Mammary epithelial cell (primary cell): ENCODE data around the gene PAIP2B.

Experiments
- CTCF ChIP-seq, 2 donors: IDR thresholded peaks in 1 of 2; conservative IDR thresholded peaks in 1 of 2; 2 replicates each; pipeline ENCODE4 v1.5.1; 2011 to 2012; ENCODE audit warnings: inconsistent platforms in 2 of 2, low read length in 2 of 2, mild to moderate bottlenecking in 2 of 2, control low read depth in 1 of 2, low read depth in 1 of 2; ENCODE audit not compliant: insufficient read depth in 1 of 2; ENCODE audit errors: extremely low read depth in 1 of 2
- EZH2 ChIP-seq: IDR thresholded peaks from 2 replicates; pipeline ENCODE4 v1.6.1; 2012; ENCODE audit warnings: low read length, inconsistent platforms, borderline replicate concordance

DNA sequence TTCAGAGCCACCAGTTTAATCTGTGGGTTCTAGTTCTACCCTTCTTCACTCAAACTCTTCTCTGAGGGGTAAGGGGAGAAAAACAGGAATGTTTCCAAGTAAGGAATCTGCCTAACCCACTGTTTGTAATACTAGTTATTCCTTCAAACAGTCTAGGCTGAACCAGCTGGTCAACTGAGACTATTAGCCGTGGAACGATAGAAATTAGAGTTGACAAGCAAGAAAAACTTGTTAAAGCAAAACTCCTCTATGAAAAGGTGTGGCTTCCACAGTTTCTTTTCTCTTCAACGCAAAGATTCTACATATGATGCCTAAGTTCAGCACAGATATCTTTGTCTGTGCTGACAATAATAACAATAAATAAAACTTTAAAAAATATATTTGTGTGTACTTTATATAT is 11.5 kb downstream of the PAIP2B start:
- TF ChIP-seq CTCF (conservative IDR thresholded peaks at IDR 0.05 in 1 of 2, IDR thresholded peaks at IDR 0.05 in 1 of 2; ENCODE audit: extremely low read depth in 1 of 2, insufficient read depth in 1 of 2, low read depth in 1 of 2, low read length in 2 of 2) = no peak
- no peak for TF ChIP-seq EZH2
